PFSK-1 (cell line): ENCODE results near the gene ZKSCAN2.

ENCODE experiments used
- FOXP2 ChIP-seq: optimal IDR thresholded peaks from 2 replicates; pipeline ENCODE3; 2011; ENCODE audit warnings: borderline replicate concordance, control low read depth, inconsistent platforms; ENCODE audit not compliant: insufficient read depth; ENCODE audit errors: extremely low read length, extremely low read depth
- POLR2AphosphoS5 ChIP-seq: IDR thresholded peaks from 2 replicates; pipeline ENCODE4 v1.6.1; 2012; ENCODE audit warnings: low read depth, mild to moderate bottlenecking, control low read depth, low read length, moderate library complexity
- SIN3A ChIP-seq: IDR thresholded peaks from 2 replicates; pipeline ENCODE4 v1.6.1; 2012; ENCODE audit warnings: mild to moderate bottlenecking, low read length, moderate library complexity, borderline replicate concordance; ENCODE audit not compliant: insufficient read depth
- TAF1 ChIP-seq: IDR thresholded peaks from 2 replicates; pipeline ENCODE4 v1.6.1; 2012; ENCODE audit warnings: low read length, control low read depth, borderline replicate concordance; ENCODE audit not compliant: insufficient read depth
- TF ChIP-seq, protein P1 (sequence below), 2 experiments: IDR thresholded peaks; 2 replicates each; pipeline versions ENCODE4 v1.6.1 to v1.8.0; 2011 to 2012; ENCODE audit warnings: low read depth in 2 of 2, low read length in 2 of 2, control low read depth in 1 of 2, inconsistent platforms in 1 of 2, mild to moderate bottlenecking in 1 of 2, moderate library complexity in 1 of 2; ENCODE audit not compliant: insufficient read depth in 1 of 2

Gene ZKSCAN2

GRCh38 chr16:25217921-25218320 lies 39.7 kb downstream of the ZKSCAN2 start:
- TF ChIP-seq TAF1 (no peak), SIN3A (no peak)
- TF ChIP-seq, protein P1, sequence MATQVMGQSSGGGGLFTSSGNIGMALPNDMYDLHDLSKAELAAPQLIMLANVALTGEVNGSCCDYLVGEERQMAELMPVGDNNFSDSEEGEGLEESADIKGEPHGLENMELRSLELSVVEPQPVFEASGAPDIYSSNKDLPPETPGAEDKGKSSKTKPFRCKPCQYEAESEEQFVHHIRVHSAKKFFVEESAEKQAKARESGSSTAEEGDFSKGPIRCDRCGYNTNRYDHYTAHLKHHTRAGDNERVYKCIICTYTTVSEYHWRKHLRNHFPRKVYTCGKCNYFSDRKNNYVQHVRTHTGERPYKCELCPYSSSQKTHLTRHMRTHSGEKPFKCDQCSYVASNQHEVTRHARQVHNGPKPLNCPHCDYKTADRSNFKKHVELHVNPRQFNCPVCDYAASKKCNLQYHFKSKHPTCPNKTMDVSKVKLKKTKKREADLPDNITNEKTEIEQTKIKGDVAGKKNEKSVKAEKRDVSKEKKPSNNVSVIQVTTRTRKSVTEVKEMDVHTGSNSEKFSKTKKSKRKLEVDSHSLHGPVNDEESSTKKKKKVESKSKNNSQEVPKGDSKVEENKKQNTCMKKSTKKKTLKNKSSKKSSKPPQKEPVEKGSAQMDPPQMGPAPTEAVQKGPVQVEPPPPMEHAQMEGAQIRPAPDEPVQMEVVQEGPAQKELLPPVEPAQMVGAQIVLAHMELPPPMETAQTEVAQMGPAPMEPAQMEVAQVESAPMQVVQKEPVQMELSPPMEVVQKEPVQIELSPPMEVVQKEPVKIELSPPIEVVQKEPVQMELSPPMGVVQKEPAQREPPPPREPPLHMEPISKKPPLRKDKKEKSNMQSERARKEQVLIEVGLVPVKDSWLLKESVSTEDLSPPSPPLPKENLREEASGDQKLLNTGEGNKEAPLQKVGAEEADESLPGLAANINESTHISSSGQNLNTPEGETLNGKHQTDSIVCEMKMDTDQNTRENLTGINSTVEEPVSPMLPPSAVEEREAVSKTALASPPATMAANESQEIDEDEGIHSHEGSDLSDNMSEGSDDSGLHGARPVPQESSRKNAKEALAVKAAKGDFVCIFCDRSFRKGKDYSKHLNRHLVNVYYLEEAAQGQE (IDR thresholded peaks at IDR 0.05; ENCODE audit: insufficient read depth in 1 of 2, low read depth in 2 of 2, low read length in 2 of 2) = no peak

DNA sequence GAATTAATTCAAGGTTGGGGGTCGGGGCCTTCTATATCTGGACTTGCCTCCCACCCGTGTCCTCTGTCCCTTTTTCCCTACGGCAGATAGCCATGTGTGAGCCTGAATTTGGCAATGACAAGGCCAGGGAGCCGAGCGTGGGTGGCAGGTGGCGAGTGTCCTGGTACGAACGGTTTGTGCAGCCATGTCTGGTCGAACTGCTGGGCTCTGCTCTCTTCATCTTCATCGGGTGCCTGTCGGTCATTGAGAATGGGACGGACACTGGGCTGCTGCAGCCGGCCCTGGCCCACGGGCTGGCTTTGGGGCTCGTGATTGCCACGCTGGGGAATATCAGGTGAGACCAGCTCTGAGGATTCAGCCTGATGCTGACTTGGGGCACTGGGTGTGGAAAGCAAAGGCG lies 40.5 kb downstream of the ZKSCAN2 start:
- TF ChIP-seq FOXP2 = no peak
- TF ChIP-seq, protein P1 (IDR thresholded peaks at IDR 0.05; ENCODE audit: insufficient read depth in 1 of 2, low read depth in 2 of 2, low read length in 2 of 2) = no peak
- TF ChIP-seq SIN3A = no peak
- no peak for TF ChIP-seq POLR2AphosphoS5
- no peak for TF ChIP-seq TAF1

GRCh38 chr16:25213709-25214397 lies 43.8 kb downstream of the ZKSCAN2 start:
- TF ChIP-seq TAF1 = no peak
- TF ChIP-seq, protein P1 (IDR thresholded peaks at IDR 0.05; ENCODE audit: insufficient read depth in 1 of 2, low read depth in 2 of 2, low read length in 2 of 2) = no peak
- no peak for TF ChIP-seq FOXP2
- TF ChIP-seq POLR2AphosphoS5 = no peak
- TF ChIP-seq SIN3A = no peak

DNA sequence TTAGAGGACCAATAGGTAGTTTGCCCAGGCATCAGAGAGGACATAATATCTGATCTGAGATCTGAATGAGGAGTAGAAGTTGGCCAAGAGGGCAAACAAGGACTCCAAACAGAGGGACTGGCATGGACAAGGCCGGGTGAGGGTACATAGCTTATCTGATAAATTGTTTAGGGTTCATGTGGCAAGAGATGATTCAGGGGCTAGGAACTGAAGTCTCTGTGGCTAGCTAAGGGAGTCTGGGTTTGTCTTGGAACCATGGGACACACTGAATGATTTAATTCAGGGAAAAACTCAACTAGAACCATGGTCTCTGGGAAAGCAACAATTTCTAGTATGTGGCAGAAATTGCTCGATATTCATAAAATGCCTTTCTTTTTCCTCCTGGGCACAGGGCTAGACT lies 45.0 kb downstream of the ZKSCAN2 start:
- TF ChIP-seq, protein P1 (IDR thresholded peaks at IDR 0.05; ENCODE audit: insufficient read depth in 1 of 2, low read depth in 2 of 2, low read length in 2 of 2) = no peak
- no peak for TF ChIP-seq POLR2AphosphoS5
- no peak for TF ChIP-seq FOXP2
- no peak for TF ChIP-seq TAF1
- TF ChIP-seq SIN3A = no peak

DNA sequence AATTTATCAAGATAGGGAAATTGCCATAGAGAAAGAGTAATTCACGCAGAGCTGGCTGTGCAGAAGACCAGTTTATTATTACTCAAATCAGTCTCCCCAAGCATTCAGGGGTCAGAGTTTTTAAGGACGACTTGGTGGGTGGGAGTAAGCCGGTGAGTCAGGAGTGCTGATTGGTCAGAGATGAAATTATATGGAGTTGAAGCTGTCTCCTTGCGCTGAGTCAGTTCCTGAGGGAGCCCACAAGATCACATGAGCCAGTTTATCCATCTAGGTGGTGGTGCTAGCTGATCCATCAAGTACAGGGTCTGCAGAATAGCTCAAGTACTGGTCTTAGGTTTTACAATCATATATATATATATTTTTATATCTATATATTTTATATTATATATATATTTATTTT lies 46.9 kb downstream of the ZKSCAN2 start:
- TF ChIP-seq TAF1 = no peak
- TF ChIP-seq, protein P1 (IDR thresholded peaks at IDR 0.05; ENCODE audit: insufficient read depth in 1 of 2, low read depth in 2 of 2, low read length in 2 of 2) = no peak
- TF ChIP-seq FOXP2 = no peak
- no peak for TF ChIP-seq SIN3A
- TF ChIP-seq POLR2AphosphoS5 = no peak
